Liver (tissue), 9 donors: Measurements from ENCODE around the gene MUSK. TPM values are rescaled to one million over a fixed set of nuclear protein-coding genes. Genes with fewer than 3 reads are reported as not detected.

Source experiments
- DNase-seq: peaks from one replicate; pipeline ENCODE4 v3.0.0-alpha.2; 2017; ENCODE audit warnings: low spot score
- H3K27ac ChIP-seq, 2 donors: one replicate each; pipeline ENCODE4 v1.7.0; 2013; ENCODE audit warnings: inconsistent platforms in 2 of 2, low read length in 2 of 2, control low read depth in 1 of 2, low read depth in 1 of 2, mild to moderate bottlenecking in 1 of 2
- H3K27me3 ChIP-seq, 4 donors: one replicate each; pipeline versions ENCODE4 v1.6.1 to v1.7.0; 2013; ENCODE audit warnings: low read length in 3 of 4, inconsistent platforms in 1 of 4, mild to moderate bottlenecking in 1 of 4, moderate library complexity in 1 of 4; ENCODE audit not compliant: control insufficient read depth in 4 of 4, insufficient read depth in 4 of 4
- H3K36me3 ChIP-seq, 4 donors: one replicate each; pipeline versions ENCODE4 v1.6.1 to v1.7.0; 2013; ENCODE audit warnings: low read length in 3 of 4, mild to moderate bottlenecking in 3 of 4, low read depth in 1 of 4, moderate library complexity in 1 of 4; ENCODE audit not compliant: control insufficient read depth in 4 of 4, insufficient read depth in 3 of 4
- H3K4me1 ChIP-seq, 4 donors: one replicate each; pipeline versions ENCODE4 v1.6.1 to v1.7.0; 2013; ENCODE audit warnings: low read length in 3 of 4, mild to moderate bottlenecking in 3 of 4, moderate library complexity in 1 of 4; ENCODE audit not compliant: control insufficient read depth in 4 of 4, insufficient read depth in 4 of 4
- H3K4me3 ChIP-seq, 3 donors: one replicate each; pipeline versions ENCODE4 v1.6.1 to v1.7.0; 2013; ENCODE audit warnings: low read length in 3 of 3, control low read depth in 1 of 3, low read depth in 1 of 3, mild to moderate bottlenecking in 1 of 3
- H3K9ac ChIP-seq, 2 donors: one replicate each; pipeline ENCODE4 v1.7.0; 2013; ENCODE audit warnings: low read length in 2 of 2, mild to moderate bottlenecking in 2 of 2, moderate library complexity in 2 of 2, control low read depth in 1 of 2, low read depth in 1 of 2
- H3K9me3 ChIP-seq, 4 donors: one replicate each; pipeline versions ENCODE4 v1.6.1 to v1.7.0; 2013; ENCODE audit warnings: low read length in 3 of 4; ENCODE audit not compliant: control insufficient read depth in 4 of 4
- EGR1 ChIP-seq, 2 donors: IDR thresholded peaks; 2 replicates each; pipeline ENCODE4 v1.6.1; 2016 to 2018; ENCODE audit warnings: antibody characterized with exemption in 2 of 2, low read depth in 2 of 2
- FOXA1 ChIP-seq: IDR thresholded peaks from 2 replicates; pipeline ENCODE4 v1.6.1; 2016; ENCODE audit warnings: antibody characterized with exemption
- FOXA2 ChIP-seq: IDR thresholded peaks from 2 replicates; pipeline ENCODE4 v1.6.1; 2016; ENCODE audit warnings: antibody characterized with exemption
- GABPA ChIP-seq, 2 donors: IDR thresholded peaks in 1 of 2; conservative IDR thresholded peaks in 1 of 2; 2 replicates each; pipeline ENCODE4 v1.6.1; 2016; ENCODE audit warnings: antibody characterized with exemption in 2 of 2, mild to moderate bottlenecking in 1 of 2, moderate library complexity in 1 of 2
- HNF4A ChIP-seq, 2 donors: conservative IDR thresholded peaks; 2 replicates each; pipeline ENCODE4 v1.6.1; 2016; ENCODE audit warnings: antibody characterized with exemption in 2 of 2, mild to moderate bottlenecking in 2 of 2
- HNF4G ChIP-seq: IDR thresholded peaks from 2 replicates; pipeline ENCODE4 v1.6.1; 2016; ENCODE audit warnings: antibody characterized with exemption
- JUND ChIP-seq, 2 donors: IDR thresholded peaks; 2 replicates each; pipeline ENCODE4 v1.6.1; 2016; ENCODE audit warnings: antibody characterized with exemption in 2 of 2
- NR2F2 ChIP-seq: IDR thresholded peaks from 2 replicates; pipeline ENCODE4 v1.6.1; 2016; ENCODE audit warnings: antibody characterized with exemption
- RAD21 ChIP-seq, 2 donors: IDR thresholded peaks; 2 replicates each; pipeline ENCODE4 v1.6.1; 2016; ENCODE audit warnings: antibody characterized with exemption in 2 of 2, mild to moderate bottlenecking in 2 of 2
- RXRA ChIP-seq, 2 donors: IDR thresholded peaks; 2 replicates each; pipeline ENCODE4 v1.6.1; 2017 to 2018; ENCODE audit warnings: antibody characterized with exemption in 2 of 2, mild to moderate bottlenecking in 1 of 2
- SP1 ChIP-seq: IDR thresholded peaks from 2 replicates; pipeline ENCODE4 v1.6.1; 2018; ENCODE audit warnings: antibody characterized with exemption, mild to moderate bottlenecking
- TAF1 ChIP-seq: conservative IDR thresholded peaks from 2 replicates; pipeline ENCODE4 v1.6.1; 2016; ENCODE audit warnings: antibody characterized with exemption, mild to moderate bottlenecking
- YY1 ChIP-seq: IDR thresholded peaks from 2 replicates; pipeline ENCODE4 v1.6.1; 2016; ENCODE audit warnings: antibody characterized with exemption, mild to moderate bottlenecking
- WGBS: extraction: QIAGEN DNeasy Blood & Tissue Kit; methylation state at CpG from one replicate; pipeline ENCODE4 v1.1.7; 2013; 5-methylcytosine and 5-hydroxymethylcytosine counted together
- polyA plus RNA-seq, 2 donors: library from polyadenylated mRNA; stranded (reverse) in 1 of 2; unstranded in 1 of 2; fragments of 200-250 nt in 1 of 2; fragments of >200 nt in 1 of 2; fragmentation: Nextera tagmentation in 1 of 2; extraction: Ambion mirVana in 1 of 2; gene quantifications; one replicate each; pipeline versions ENCODE4 v1.2.1 to v1.2.3, GENCODE V29; 2013 to 2015
- total RNA-seq, 2 donors: library from RNA; depleted of rRNA; stranded (reverse); fragments of >200 nt; gene quantifications; one replicate each; pipeline ENCODE4 v1.2.3, GENCODE V29; 2014
- TF ChIP-seq, protein P1 (sequence below): IDR thresholded peaks from 2 replicates; pipeline ENCODE4 v1.6.1; 2016; ENCODE audit warnings: antibody characterized with exemption
- TF ChIP-seq, protein P2 (sequence below): IDR thresholded peaks from 2 replicates; pipeline ENCODE4 v1.6.1; 2016; ENCODE audit warnings: antibody characterized with exemption
- TF ChIP-seq, protein P3 (sequence below): fragments of 150-350 bp; IDR thresholded peaks from 2 replicates; pipeline ENCODE4 v1.5.1; 2017; ENCODE audit warnings: improper control_type of control experiment, low read depth, low read length; ENCODE audit not compliant: missing input control
- TF ChIP-seq, protein P4 (sequence below): IDR thresholded peaks from 2 replicates; pipeline ENCODE4 v1.6.1; 2016; ENCODE audit warnings: antibody characterized with exemption
- TF ChIP-seq, protein P5 (sequence below): IDR thresholded peaks from 2 replicates; pipeline ENCODE4 v1.6.1; 2016; ENCODE audit warnings: antibody characterized with exemption, mild to moderate bottlenecking
- donor health status: healthy.
- donor health status: healthy.
- donor health status: healthy.
- donor health status: healthy.
- donor health status: healthy.

MUSK gene
- total and polyA plus RNA-seq, 4 donors = 0.05 to 0.17 (median 0.10) TPM; not detected in 1

DNA sequence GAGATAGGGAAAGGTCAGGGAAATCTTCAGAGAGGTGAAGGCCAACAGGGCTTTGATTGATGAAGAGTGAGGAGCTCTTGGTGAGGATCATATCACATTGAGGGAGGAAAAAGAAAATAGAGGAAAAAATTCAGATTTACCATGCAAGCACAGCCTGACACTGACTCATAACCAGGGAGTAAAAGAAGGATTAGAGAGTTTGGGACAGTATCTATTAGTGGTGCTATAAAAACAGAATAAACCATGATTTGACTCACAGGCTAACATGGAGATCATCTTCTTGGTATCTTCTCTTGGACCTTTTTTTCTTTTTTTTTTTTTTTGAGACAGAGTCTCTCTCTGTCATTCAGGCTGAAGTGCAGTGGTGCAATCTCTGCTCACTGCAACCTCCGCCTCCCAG, 44.4 kb downstream of the MUSK start:
- Histone ChIP-seq H3K36me3 (no peaks in the 10 kb centered on the region), H3K9me3 (no peaks in the 10 kb centered on the region), H3K27ac (no peak overlapping the region), H3K4me3 (no peak overlapping the region), H3K27me3 (peaks cover 0 to 2% (median 0%) of the 10 kb centered on the region in 4 donors), H3K4me1 (no peaks in the 10 kb centered on the region), H3K9ac (no peak overlapping the region)
- TF ChIP-seq, protein P1, sequence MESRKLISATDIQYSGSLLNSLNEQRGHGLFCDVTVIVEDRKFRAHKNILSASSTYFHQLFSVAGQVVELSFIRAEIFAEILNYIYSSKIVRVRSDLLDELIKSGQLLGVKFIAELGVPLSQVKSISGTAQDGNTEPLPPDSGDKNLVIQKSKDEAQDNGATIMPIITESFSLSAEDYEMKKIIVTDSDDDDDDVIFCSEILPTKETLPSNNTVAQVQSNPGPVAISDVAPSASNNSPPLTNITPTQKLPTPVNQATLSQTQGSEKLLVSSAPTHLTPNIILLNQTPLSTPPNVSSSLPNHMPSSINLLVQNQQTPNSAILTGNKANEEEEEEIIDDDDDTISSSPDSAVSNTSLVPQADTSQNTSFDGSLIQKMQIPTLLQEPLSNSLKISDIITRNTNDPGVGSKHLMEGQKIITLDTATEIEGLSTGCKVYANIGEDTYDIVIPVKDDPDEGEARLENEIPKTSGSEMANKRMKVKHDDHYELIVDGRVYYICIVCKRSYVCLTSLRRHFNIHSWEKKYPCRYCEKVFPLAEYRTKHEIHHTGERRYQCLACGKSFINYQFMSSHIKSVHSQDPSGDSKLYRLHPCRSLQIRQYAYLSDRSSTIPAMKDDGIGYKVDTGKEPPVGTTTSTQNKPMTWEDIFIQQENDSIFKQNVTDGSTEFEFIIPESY = no peak
- TF ChIP-seq RXRA (IDR thresholded peaks at IDR 0.05) (no peak), GABPA (IDR thresholded peaks at IDR 0.05 in 1 of 2, conservative IDR thresholded peaks at IDR 0.05 in 1 of 2) (no peak), FOXA2 (no peak), SP1 (no peak), HNF4A (conservative IDR thresholded peaks at IDR 0.05) (no peak), TAF1 (no peak), HNF4G (no peak), JUND (IDR thresholded peaks at IDR 0.05) (no peak), NR2F2 (no peak), EGR1 (IDR thresholded peaks at IDR 0.05; ENCODE audit: low read depth in 2 of 2) (no peak), FOXA1 (no peak), YY1 (no peak), RAD21 (IDR thresholded peaks at IDR 0.05) (no peak)
- TF ChIP-seq, protein P2, sequence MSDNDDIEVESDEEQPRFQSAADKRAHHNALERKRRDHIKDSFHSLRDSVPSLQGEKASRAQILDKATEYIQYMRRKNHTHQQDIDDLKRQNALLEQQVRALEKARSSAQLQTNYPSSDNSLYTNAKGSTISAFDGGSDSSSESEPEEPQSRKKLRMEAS = no peak
- TF ChIP-seq, protein P3, sequence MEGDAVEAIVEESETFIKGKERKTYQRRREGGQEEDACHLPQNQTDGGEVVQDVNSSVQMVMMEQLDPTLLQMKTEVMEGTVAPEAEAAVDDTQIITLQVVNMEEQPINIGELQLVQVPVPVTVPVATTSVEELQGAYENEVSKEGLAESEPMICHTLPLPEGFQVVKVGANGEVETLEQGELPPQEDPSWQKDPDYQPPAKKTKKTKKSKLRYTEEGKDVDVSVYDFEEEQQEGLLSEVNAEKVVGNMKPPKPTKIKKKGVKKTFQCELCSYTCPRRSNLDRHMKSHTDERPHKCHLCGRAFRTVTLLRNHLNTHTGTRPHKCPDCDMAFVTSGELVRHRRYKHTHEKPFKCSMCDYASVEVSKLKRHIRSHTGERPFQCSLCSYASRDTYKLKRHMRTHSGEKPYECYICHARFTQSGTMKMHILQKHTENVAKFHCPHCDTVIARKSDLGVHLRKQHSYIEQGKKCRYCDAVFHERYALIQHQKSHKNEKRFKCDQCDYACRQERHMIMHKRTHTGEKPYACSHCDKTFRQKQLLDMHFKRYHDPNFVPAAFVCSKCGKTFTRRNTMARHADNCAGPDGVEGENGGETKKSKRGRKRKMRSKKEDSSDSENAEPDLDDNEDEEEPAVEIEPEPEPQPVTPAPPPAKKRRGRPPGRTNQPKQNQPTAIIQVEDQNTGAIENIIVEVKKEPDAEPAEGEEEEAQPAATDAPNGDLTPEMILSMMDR = no peak
- TF ChIP-seq, protein P4, sequence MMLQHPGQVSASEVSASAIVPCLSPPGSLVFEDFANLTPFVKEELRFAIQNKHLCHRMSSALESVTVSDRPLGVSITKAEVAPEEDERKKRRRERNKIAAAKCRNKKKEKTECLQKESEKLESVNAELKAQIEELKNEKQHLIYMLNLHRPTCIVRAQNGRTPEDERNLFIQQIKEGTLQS = no peak
- TF ChIP-seq, protein P5, sequence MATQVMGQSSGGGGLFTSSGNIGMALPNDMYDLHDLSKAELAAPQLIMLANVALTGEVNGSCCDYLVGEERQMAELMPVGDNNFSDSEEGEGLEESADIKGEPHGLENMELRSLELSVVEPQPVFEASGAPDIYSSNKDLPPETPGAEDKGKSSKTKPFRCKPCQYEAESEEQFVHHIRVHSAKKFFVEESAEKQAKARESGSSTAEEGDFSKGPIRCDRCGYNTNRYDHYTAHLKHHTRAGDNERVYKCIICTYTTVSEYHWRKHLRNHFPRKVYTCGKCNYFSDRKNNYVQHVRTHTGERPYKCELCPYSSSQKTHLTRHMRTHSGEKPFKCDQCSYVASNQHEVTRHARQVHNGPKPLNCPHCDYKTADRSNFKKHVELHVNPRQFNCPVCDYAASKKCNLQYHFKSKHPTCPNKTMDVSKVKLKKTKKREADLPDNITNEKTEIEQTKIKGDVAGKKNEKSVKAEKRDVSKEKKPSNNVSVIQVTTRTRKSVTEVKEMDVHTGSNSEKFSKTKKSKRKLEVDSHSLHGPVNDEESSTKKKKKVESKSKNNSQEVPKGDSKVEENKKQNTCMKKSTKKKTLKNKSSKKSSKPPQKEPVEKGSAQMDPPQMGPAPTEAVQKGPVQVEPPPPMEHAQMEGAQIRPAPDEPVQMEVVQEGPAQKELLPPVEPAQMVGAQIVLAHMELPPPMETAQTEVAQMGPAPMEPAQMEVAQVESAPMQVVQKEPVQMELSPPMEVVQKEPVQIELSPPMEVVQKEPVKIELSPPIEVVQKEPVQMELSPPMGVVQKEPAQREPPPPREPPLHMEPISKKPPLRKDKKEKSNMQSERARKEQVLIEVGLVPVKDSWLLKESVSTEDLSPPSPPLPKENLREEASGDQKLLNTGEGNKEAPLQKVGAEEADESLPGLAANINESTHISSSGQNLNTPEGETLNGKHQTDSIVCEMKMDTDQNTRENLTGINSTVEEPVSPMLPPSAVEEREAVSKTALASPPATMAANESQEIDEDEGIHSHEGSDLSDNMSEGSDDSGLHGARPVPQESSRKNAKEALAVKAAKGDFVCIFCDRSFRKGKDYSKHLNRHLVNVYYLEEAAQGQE = no peak
- WGBS = 98% methylated on average over 1 of the region's 1 CpG
- DNase-seq = no peak

DNA sequence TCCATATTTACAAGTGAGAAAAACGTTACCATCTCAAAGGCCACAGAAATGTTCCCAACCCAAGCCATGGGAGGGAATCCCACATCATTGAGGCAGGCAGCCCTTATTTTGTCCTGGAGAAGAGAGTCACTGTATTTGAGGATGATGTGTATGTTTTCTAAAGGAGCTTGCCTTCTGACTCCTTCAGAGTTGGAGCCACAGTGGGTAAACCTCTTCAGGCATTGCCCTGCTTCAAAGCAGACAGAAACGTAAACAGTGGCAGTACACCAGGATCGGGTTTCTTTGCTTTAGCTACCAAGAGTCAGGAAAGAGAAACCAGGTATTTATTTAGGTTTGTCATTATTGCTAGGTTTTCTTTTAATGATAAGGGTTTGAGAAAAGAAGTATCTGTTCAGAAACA, 45.7 kb downstream of the MUSK start:
- no peaks in the 10 kb centered on the region for H3K9me3 ChIP-seq
- no peak overlapping the region for H3K9ac ChIP-seq
- no peak for TF ChIP-seq HNF4G
- no peak for TF ChIP-seq HNF4A (conservative IDR thresholded peaks at IDR 0.05)
- no peak for TF ChIP-seq FOXA2
- TF ChIP-seq, protein P3 = no peak
- TF ChIP-seq EGR1 (IDR thresholded peaks at IDR 0.05; ENCODE audit: low read depth in 2 of 2) = no peak
- TF ChIP-seq GABPA (IDR thresholded peaks at IDR 0.05 in 1 of 2, conservative IDR thresholded peaks at IDR 0.05 in 1 of 2) = no peak
- TF ChIP-seq JUND (IDR thresholded peaks at IDR 0.05) = no peak
- TF ChIP-seq TAF1 = no peak
- TF ChIP-seq, protein P2 = no peak
- H3K36me3 ChIP-seq = no peaks in the 10 kb centered on the region
- no peak overlapping the region for H3K27ac ChIP-seq
- no peak for DNase-seq
- 28% methylated on average over 3 of the region's 3 CpGs for WGBS
- H3K4me3 ChIP-seq = no peak overlapping the region
- H3K27me3 ChIP-seq = peaks cover 0 to 2% (median 0%) of the 10 kb centered on the region in 4 donors
- H3K4me1 ChIP-seq = no peaks in the 10 kb centered on the region
